Measurements from ENCODE around the gene LMX1A. TPM values are rescaled to one million over a fixed set of nuclear protein-coding genes. Genes with fewer than 3 reads are reported as not detected.
A peak's percentile ranks its signal among the peaks of the same experiment; 100 is the strongest.

LMX1A gene
- polyA plus RNA-seq, 5 donors: 0.04 to 0.07 TPM; not detected in 3

GRCh38 chr1:165325460-165326203 is 30.9 kb downstream of the LMX1A start:
- DNase-seq: no peak

- no peak for DNase-seq
Measured at GRCh38 chr1:165324050-165324449, 32.5 kb downstream of the LMX1A start.

DNA sequence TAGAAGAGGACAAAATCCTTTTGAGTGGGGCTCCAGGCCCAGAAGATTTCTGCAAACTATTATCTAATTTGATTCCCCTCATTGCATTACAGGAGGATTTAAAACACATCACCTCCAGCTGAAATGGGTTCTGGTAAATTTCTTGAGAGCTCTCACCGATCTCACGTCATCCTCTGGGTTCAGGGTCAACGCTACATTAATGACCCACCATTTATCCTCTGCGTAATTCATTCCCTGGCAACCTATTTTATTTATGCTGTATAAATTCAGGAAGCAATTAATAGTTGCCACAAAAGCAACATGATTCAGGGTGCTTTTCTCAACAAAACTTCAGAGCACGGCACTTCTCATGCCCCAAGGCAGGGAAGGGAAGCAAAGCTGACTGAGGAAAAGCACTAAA is 38.9 kb downstream of the LMX1A start:
- no peak for DNase-seq

- no peak for DNase-seq
Measured at GRCh38 chr1:165316153-165316772, 40.3 kb downstream of the LMX1A start.

- no peak for DNase-seq
Measured at GRCh38 chr1:165315481-165315880, 41.0 kb downstream of the LMX1A start.

GRCh38 chr1:165313903-165314302 is 42.6 kb downstream of the LMX1A start:
- no peak for DNase-seq

- DNase-seq: no peak
Measured at GRCh38 chr1:165312591-165312990, 43.9 kb downstream of the LMX1A start.

DNA sequence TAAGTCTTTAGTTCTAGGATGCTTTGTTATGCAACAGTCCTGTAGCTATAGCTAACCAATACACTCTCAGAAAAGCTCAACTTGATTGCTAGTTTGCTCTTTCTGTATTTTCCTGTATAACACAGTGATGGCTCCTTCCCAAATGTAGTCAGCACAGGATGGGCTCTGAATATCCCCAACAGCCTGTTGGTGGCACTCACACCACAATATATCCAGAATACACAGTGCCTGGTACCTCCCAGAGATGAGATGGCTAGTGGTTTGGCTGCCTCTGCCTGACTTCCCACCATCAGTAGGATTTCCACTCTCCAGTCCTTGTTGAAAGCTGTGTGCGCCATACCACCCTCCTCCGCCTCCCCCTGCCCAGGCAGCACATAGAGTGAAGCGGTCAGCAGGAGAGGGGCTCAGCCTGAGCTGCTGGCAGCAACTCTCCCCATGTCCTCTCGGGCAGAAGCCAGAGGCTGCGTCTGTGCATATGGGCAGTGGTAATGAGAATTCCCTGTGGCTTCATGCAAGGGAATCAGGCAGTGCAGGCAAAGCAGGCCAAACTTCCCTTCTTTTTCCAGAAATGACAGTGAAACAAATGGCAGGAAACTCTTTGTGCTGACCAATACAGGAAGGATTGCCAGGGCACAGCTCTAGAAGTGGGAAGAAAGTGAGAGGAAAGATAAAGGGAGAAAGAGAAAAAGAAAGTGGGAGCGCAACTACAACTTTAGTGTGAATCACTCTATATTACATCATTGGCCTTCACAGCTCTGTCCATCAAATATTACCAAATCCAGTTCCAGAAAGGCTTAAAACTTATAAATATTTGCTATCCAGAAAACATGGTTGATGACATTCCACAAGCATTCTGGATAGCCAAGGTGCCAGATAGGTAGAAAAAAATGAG is 49.7 kb downstream of the LMX1A start:
- DNase-seq: no peak

DNA sequence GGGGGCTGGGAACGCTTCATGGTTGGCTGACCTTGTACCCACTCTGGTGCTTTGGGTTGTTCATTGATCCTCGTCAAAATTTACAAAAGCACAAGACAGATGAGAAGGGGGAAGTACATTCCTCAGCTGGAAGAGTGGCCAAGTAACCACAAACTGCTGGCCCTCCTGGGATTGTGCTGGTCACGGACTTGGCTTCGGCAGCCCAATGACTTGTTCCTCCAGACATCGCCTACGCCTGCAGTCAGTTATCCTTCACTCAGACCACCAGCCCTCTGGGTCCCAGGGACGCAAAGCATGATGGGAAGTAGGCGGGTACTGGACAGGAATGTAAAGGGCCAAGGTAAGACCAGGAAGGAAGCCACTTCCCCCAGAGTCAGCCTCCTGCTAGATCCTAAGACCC is 53.1 kb downstream of the LMX1A start:
- DNase-seq: no peak

DNA sequence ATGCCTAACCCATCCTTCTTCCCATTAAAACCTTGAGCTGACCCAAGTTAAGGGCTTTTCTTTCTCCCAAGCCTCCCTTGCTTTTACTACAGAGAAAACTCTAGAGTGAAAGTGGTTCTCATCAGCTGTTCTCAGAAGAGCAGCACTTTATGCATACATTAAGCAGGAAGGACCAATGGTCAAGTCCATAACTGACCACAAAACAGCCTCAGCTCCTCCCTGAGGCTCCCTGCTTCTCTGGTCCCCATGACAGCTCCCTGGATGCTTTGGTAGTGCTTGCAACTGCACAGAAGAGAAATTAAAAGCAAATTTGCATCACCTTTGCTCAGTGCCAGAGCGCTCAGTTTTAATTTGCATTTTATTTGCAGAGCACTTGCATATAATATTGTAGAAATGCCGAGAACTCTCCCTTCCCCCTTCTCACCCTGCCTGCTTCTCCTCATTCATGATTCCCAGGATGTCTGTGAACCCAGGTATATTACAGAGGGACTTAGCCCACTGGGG is 56.1 kb downstream of the LMX1A start:
- no peak for DNase-seq

DNA sequence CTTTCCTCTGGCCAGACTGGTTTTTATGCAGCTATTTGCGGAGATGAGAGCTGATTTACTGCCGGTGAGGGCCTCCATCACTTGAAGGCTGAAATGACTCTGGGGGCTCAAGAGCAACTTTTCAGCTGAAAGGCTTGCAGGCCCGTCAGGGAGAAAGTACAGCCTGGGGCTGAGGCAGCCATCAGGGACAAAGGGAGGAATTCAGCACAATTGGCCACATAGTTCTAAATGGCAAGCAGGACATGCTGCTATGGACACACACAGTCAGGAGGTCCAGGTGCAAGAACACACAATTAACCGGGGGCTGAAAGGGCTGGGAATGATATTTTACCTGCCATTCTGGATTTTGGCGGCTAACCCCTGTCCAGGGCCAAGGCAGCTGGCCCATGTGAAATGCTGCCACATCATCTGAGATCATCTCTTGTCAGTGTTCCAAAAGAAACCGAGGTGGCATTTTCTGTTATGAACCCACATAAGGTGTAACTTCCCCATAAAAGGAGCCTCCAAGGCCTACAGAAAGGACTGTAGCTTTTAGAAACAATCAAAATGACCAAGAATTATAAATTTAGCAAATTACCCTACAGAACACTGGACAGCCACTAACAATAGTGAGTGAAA is 58.2 kb downstream of the LMX1A start:
- DNase-seq: no peak

GRCh38 chr1:165296205-165296604 is 60.3 kb downstream of the LMX1A start:
- no peak for DNase-seq

- no peak for DNase-seq
Measured at GRCh38 chr1:165290148-165290547, 66.4 kb downstream of the LMX1A start.

- no peak for DNase-seq
Measured at GRCh38 chr1:165289556-165289955, 67.0 kb downstream of the LMX1A start.

GRCh38 chr1:165288350-165289120 is 68.0 kb downstream of the LMX1A start:
- DNase-seq: peak in 1 of 2 donors; percentile 6

DNA sequence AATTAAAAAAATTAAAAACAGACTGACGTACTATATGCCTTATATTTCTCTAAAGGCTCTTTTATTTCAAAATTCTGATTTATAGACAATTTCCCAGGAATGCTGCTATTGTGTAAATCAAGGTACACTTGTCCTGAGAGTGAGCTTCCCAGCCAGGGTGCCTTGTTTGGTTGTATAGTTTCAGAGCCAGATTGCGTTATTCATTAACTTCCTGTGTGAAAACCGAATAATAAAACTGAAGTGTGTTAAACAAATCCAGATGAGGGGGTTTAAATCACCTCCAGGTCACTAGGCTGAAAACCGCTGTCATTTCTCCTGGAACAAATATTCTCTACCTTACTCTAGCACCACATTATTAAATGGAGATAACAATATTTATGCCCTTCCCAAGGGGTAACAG is 68.7 kb downstream of the LMX1A start:
- DNase-seq: no peak

DNA sequence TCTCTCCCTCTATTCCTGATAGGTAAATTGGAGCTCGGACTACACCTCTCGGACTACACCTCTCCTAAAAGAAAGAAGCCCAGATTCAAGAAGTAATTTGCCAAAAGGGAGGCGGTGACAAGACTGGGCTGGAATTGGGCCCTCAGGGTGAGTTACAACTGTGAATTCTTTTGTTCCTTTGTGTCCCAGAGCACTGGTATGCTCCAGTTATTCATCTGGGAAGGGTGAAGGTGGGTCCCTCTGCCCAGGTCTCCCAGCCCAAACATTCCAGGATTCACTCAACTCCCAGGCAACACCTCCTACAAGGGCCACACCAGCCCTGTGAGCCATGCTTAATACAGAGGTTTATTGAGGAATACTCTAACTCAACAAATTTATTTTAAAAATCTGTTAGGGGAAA is 69.2 kb downstream of the LMX1A start:
- no peak for DNase-seq

- DNase-seq: no peak
Measured at GRCh38 chr1:165284454-165284853, 72.1 kb downstream of the LMX1A start.

DNA sequence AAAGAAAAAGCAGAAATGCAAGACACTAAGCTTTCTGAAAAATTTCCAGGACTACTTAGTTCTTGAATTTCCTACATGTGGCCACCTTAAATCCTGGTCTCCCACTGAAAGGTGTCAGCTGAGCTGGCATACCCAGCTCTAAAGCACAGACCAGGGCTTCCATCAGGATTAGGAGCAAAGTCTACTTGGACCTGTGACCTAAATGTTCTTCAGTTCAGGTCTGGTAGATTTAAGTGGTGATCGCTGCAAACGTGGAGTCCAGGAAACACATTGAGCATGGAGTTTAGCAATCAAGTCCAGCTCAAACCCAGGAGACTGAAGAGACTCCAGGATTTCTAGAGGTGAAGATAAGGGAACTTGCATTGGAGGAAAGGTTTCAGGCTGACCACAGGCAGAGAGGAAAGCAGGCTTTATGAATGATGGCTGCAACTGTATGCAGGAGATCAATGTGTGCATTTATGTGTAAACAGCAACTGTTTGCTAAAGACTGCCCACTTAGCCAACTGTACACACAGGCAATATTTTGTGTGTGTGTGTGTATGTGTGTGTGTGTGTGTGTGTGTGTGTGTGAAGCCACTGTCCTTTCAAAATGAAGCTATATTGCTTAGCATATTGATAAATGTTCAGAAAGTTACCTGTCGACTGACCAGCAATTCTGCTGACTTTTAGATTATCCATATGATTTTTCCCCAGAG is 75.2 kb downstream of the LMX1A start:
- DNase-seq: no peak

GRCh38 chr1:165279882-165280281 is 76.6 kb downstream of the LMX1A start:
- no peak for DNase-seq

GRCh38 chr1:165276314-165276713 is 80.2 kb downstream of the LMX1A start:
- no peak for DNase-seq

Measured in right lung (tissue), 5 donors.